SJCRH30 (cell line): ENCODE data around the gene PRKG1. TPM values are rescaled to one million over a fixed set of nuclear protein-coding genes. Genes with fewer than 3 reads are reported as not detected.
A peak's percentile ranks its signal among the peaks of the same experiment; 100 is the strongest.
"Not testable (repeated sequence)": the region's sequence is repeated elsewhere in the genome, so short reads cannot be mapped to it uniquely, and the experiment has no call there.

Source experiments
- DNase-seq, 2 experiments: peaks; one replicate each; pipeline ENCODE4 v3.0.0-alpha.2; 2015 to 2020
- H3K27ac ChIP-seq: fragments of 250-450 bp; sonication (Bioruptor Pico); 2 replicates; pipeline ENCODE4 v1.5.1; 2020; ENCODE audit warnings: mild to moderate bottlenecking, moderate library complexity
- H3K27me3 ChIP-seq: fragments of 250-450 bp; sonication (Bioruptor Pico); 2 replicates; pipeline ENCODE4 v1.5.1; 2020; ENCODE audit warnings: mild to moderate bottlenecking, moderate library complexity
- H3K36me3 ChIP-seq: fragments of 250-450 bp; sonication (Bioruptor Pico); 2 replicates; pipeline ENCODE4 v1.5.1; 2020; ENCODE audit warnings: mild to moderate bottlenecking, moderate library complexity
- H3K4me1 ChIP-seq: fragments of 250-450 bp; sonication (Bioruptor Pico); 2 replicates; pipeline ENCODE4 v1.5.1; 2020; ENCODE audit warnings: mild to moderate bottlenecking, moderate library complexity
- H3K4me3 ChIP-seq: fragments of 250-450 bp; sonication (Bioruptor Pico); 2 replicates; pipeline ENCODE4 v1.5.1; 2020; ENCODE audit warnings: mild to moderate bottlenecking, moderate library complexity
- H3K9me3 ChIP-seq: fragments of 250-450 bp; sonication (Bioruptor Pico); replicated peaks from 2 replicates; pipeline ENCODE4 v1.5.1; 2020; ENCODE audit warnings: mild to moderate bottlenecking, moderate library complexity
- total RNA-seq: library from RNA; depleted of rRNA; stranded (reverse); fragments of >200 nt; shearing (Covaris generic); gene quantifications from 2 replicates; pipeline ENCODE4 v1.2.3, GENCODE V29; 2014

The PRKG1 gene
- total RNA-seq, 1 experiment from 2014 or later = 3.0 TPM

- no peaks in the 10 kb centered on the region for H3K4me1 ChIP-seq
- no peak for DNase-seq
- no peaks in the 10 kb centered on the region for H3K9me3 ChIP-seq
- no peaks in the 10 kb centered on the region for H3K36me3 ChIP-seq
- H3K4me3 ChIP-seq = no peak overlapping the region
- H3K27ac ChIP-seq = no peak overlapping the region
- no peaks in the 10 kb centered on the region for H3K27me3 ChIP-seq
Measured at GRCh38 chr10:51266496-51266895, 192.2 kb downstream of the PRKG1 start.

GRCh38 chr10:51267980-51268570, 193.8 kb downstream of the PRKG1 start:
- not testable (repeated sequence) for H3K27ac ChIP-seq, H3K9me3 ChIP-seq, H3K27me3 ChIP-seq

GRCh38 chr10:51269821-51270220, 195.5 kb downstream of the PRKG1 start:
- no peak overlapping the region for H3K4me3 ChIP-seq
- no peaks in the 10 kb centered on the region for H3K36me3 ChIP-seq
- H3K27me3 ChIP-seq = no peaks in the 10 kb centered on the region
- no peaks in the 10 kb centered on the region for H3K9me3 ChIP-seq
- no peak for DNase-seq
- no peaks in the 10 kb centered on the region for H3K4me1 ChIP-seq
- no peak overlapping the region for H3K27ac ChIP-seq

More at GRCh38 chr10:51267980-51268570, 193.8 kb downstream of the PRKG1 start:
- H3K36me3 ChIP-seq, H3K4me1 ChIP-seq, DNase-seq, H3K4me3 ChIP-seq: not testable (repeated sequence)

- no peaks in the 10 kb centered on the region for H3K4me1 ChIP-seq
- no peak overlapping the region for H3K27ac ChIP-seq
- no peaks in the 10 kb centered on the region for H3K36me3 ChIP-seq
- H3K4me3 ChIP-seq = no peak overlapping the region
- no peak for DNase-seq
- no peaks in the 10 kb centered on the region for H3K27me3 ChIP-seq
- no peaks in the 10 kb centered on the region for H3K9me3 ChIP-seq
Measured at GRCh38 chr10:51270936-51271530, 196.7 kb downstream of the PRKG1 start.

- H3K27me3 ChIP-seq, DNase-seq, H3K27ac ChIP-seq, H3K4me1 ChIP-seq, H3K4me3 ChIP-seq, H3K9me3 ChIP-seq, H3K36me3 ChIP-seq: not testable (repeated sequence)
Measured at GRCh38 chr10:51272099-51272498, 197.8 kb downstream of the PRKG1 start.

- Histone ChIP-seq H3K9me3 (no peaks in the 10 kb centered on the region), H3K4me3 (no peak overlapping the region), H3K27me3 (no peaks in the 10 kb centered on the region), H3K36me3 (no peaks in the 10 kb centered on the region), H3K4me1 (no peaks in the 10 kb centered on the region), H3K27ac (no peak overlapping the region)
- DNase-seq = no peak
Measured at GRCh38 chr10:51272555-51272954, 198.3 kb downstream of the PRKG1 start.

- H3K36me3 ChIP-seq = no peaks in the 10 kb centered on the region
- no peak for DNase-seq
- no peaks in the 10 kb centered on the region for H3K27me3 ChIP-seq
- H3K27ac ChIP-seq = no peak overlapping the region
- no peaks in the 10 kb centered on the region for H3K9me3 ChIP-seq
- H3K4me1 ChIP-seq = no peaks in the 10 kb centered on the region
- H3K4me3 ChIP-seq = no peak overlapping the region
Measured at GRCh38 chr10:51273574-51273973, 199.3 kb downstream of the PRKG1 start.

- H3K4me3 ChIP-seq, H3K27ac ChIP-seq, H3K36me3 ChIP-seq, H3K4me1 ChIP-seq, DNase-seq, H3K9me3 ChIP-seq, H3K27me3 ChIP-seq: not testable (repeated sequence)
Measured at GRCh38 chr10:51276097-51276496, 201.8 kb downstream of the PRKG1 start.

- not testable (repeated sequence) for H3K36me3 ChIP-seq, H3K4me1 ChIP-seq
Measured at GRCh38 chr10:51281387-51281786, 207.1 kb downstream of the PRKG1 start.

GRCh38 chr10:51285601-51286000, 211.3 kb downstream of the PRKG1 start:
- no peak overlapping the region for H3K4me3 ChIP-seq
- H3K36me3 ChIP-seq = no peaks in the 10 kb centered on the region
- H3K27ac ChIP-seq = no peak overlapping the region

More at GRCh38 chr10:51281387-51281786, 207.1 kb downstream of the PRKG1 start:
- not testable (repeated sequence) for H3K9me3 ChIP-seq, H3K4me3 ChIP-seq, H3K27me3 ChIP-seq, H3K27ac ChIP-seq, DNase-seq

GRCh38 chr10:51288511-51288910, 214.2 kb downstream of the PRKG1 start:
- H3K36me3 ChIP-seq = no peaks in the 10 kb centered on the region
- no peaks in the 10 kb centered on the region for H3K9me3 ChIP-seq
- H3K4me1 ChIP-seq = no peaks in the 10 kb centered on the region
- no peaks in the 10 kb centered on the region for H3K27me3 ChIP-seq
- no peak for DNase-seq
- H3K27ac ChIP-seq = no peak overlapping the region
- no peak overlapping the region for H3K4me3 ChIP-seq

More at GRCh38 chr10:51285601-51286000, 211.3 kb downstream of the PRKG1 start:
- no peak for DNase-seq
- H3K27me3 ChIP-seq = no peaks in the 10 kb centered on the region
- H3K4me1 ChIP-seq = no peaks in the 10 kb centered on the region
- no peaks in the 10 kb centered on the region for H3K9me3 ChIP-seq

GRCh38 chr10:51289519-51289918, 215.2 kb downstream of the PRKG1 start:
- Histone ChIP-seq H3K9me3 (no peaks in the 10 kb centered on the region), H3K4me3 (no peak overlapping the region), H3K27me3 (no peaks in the 10 kb centered on the region), H3K27ac (no peak overlapping the region), H3K4me1 (no peaks in the 10 kb centered on the region), H3K36me3 (no peaks in the 10 kb centered on the region)
- no peak for DNase-seq

- no peak overlapping the region for H3K4me3 ChIP-seq
- H3K9me3 ChIP-seq = no peaks in the 10 kb centered on the region
- no peaks in the 10 kb centered on the region for H3K36me3 ChIP-seq
- no peak overlapping the region for H3K27ac ChIP-seq
- no peak for DNase-seq
- H3K4me1 ChIP-seq = no peaks in the 10 kb centered on the region
- H3K27me3 ChIP-seq = no peaks in the 10 kb centered on the region
Measured at GRCh38 chr10:51291961-51292360, 217.7 kb downstream of the PRKG1 start.

GRCh38 chr10:51297438-51297837, 223.2 kb downstream of the PRKG1 start:
- Histone ChIP-seq H3K9me3 (no peaks in the 10 kb centered on the region), H3K27me3 (no peaks in the 10 kb centered on the region), H3K36me3 (no peaks in the 10 kb centered on the region), H3K27ac (no peak overlapping the region), H3K4me3 (no peak overlapping the region), H3K4me1 (peaks cover 23% of the 10 kb centered on the region)
- DNase-seq = no peak

- peak; percentile 42 to 77 for DNase-seq
- Histone ChIP-seq H3K4me3 (peak overlapping the region; percentile 43), H3K9me3 (no peaks in the 10 kb centered on the region), H3K36me3 (no peaks in the 10 kb centered on the region), H3K27me3 (no peaks in the 10 kb centered on the region), H3K4me1 (peaks cover 25% of the 10 kb centered on the region), H3K27ac (peak overlapping the region; percentile 92)
Measured at GRCh38 chr10:51300617-51301304, 226.5 kb downstream of the PRKG1 start.
